ENCODE data around the gene MATR3. TPM values are rescaled to one million over a fixed set of nuclear protein-coding genes. Genes with fewer than 3 reads are reported as not detected.

The MATR3 gene
- total RNA-seq, 1 experiment from 2014 or later = 267 TPM

GRCh38 chr5:139271201-139272027 is 22.1 kb upstream of the MATR3 start:
- Histone ChIP-seq H3K23ac (ENCODE audit: insufficient read length, low read depth, low read length) (no peak overlapping the region), H3K9ac (ENCODE audit: extremely low read depth, insufficient read length, low read length) (no peak overlapping the region), H2BK12ac (ENCODE audit: insufficient read length, low read depth, low read length) (no peak overlapping the region), H2BK5ac (ENCODE audit: insufficient read length, low read length) (no peak overlapping the region), H4K8ac (replicated peaks; ENCODE audit: insufficient read length, low read depth, low read length) (no peak overlapping the region), H3K79me1 (ENCODE audit: insufficient read depth, low read depth, low read length, poor library complexity, severe bottlenecking) (no peaks in the 10 kb centered on the region), H3K4me2 (ENCODE audit: insufficient read depth, insufficient read length, low read length) (no peak overlapping the region), H3K9me3 (ENCODE audit: control insufficient read depth, low read depth, low read length) (no peaks in the 10 kb centered on the region), H3K23me2 (ENCODE audit: insufficient read length, low read depth, low read length, poor library complexity, severe bottlenecking) (peaks cover 12% of the 10 kb centered on the region), H2BK15ac (ENCODE audit: low read depth, low read length) (no peak overlapping the region), H3K14ac (ENCODE audit: insufficient read depth, low read length) (no peak overlapping the region), H2BK120ac (ENCODE audit: low read depth, low read length, poor library complexity, severe bottlenecking) (no peak overlapping the region), H3K56ac (ENCODE audit: insufficient read length, low read depth, low read length) (no peak overlapping the region), H3K27me3 (ENCODE audit: insufficient read depth, low read length) (no peaks in the 10 kb centered on the region), H2AK5ac (ENCODE audit: insufficient read length, low read length) (no peak overlapping the region), H4K91ac (ENCODE audit: insufficient read length, low read depth, low read length) (no peak overlapping the region), H2BK20ac (ENCODE audit: low read depth, low read length, poor library complexity, severe bottlenecking) (no peak overlapping the region), H3K79me2 (ENCODE audit: insufficient read depth, low read length) (peaks cover 14% of the 10 kb centered on the region; the same call in 1 of the 2 replicates), H3T11ph (ENCODE audit: low read length) (no peak overlapping the region), H3K4ac (ENCODE audit: low read depth, low read length) (no peak overlapping the region), H3K18ac (ENCODE audit: insufficient read length, low read depth, low read length) (no peak overlapping the region), H3K27ac (ENCODE audit: insufficient read length, low read depth, low read length) (no peak overlapping the region), H3K4me1 (ENCODE audit: insufficient read depth, low read length) (peaks cover 13% of the 10 kb centered on the region), H4K5ac (ENCODE audit: insufficient read length, low read depth, low read length) (no peak overlapping the region), H2AFZ (ENCODE audit: low read length) (no peak overlapping the region), H4K20me1 (ENCODE audit: control insufficient read depth, insufficient read depth, insufficient read length) (no peaks in the 10 kb centered on the region)
- Mint-ChIP-seq H3K4me3 (no peak overlapping the region), H3K9me3 (peaks cover 3% of the 10 kb centered on the region in 2 experiments; a peak in 2 of 5 replicates), H3K27me3 (ENCODE audit: low read depth) (no peaks in the 10 kb centered on the region), H3K4me1 (peaks cover 33 to 41% of the 10 kb centered on the region in 2 experiments), H3K36me3 (ENCODE audit: insufficient read depth in 1 of 3, low read depth in 3 of 3) (peaks cover 18 to 21% (median 19%) of the 10 kb centered on the region in 3 experiments), H3K27ac (no peak overlapping the region)
- no peak for DNase-seq
- no CpG with 5 or more reads among the region's 4 CpGs for WGBS (ENCODE audit: extremely low coverage, insufficient read length, low lambda C conversion rate)
- TF ChIP-seq CTCF (conservative IDR thresholded peaks at IDR 0.05) = no peak

Data from H9 (cell line).